Smooth muscle cell (in vitro differentiated cells): Measurements from ENCODE around the gene LUM. TPM values are rescaled to one million over a fixed set of nuclear protein-coding genes. Genes with fewer than 3 reads are reported as not detected.

Experiments used
- DNase-seq: peaks from one replicate; lab custom pipeline; 2025; ENCODE audit not compliant: unreplicated experiment; lab: John Stamatoyannopoulos, UW
- H2AFZ ChIP-seq: fragments of 200-600 bp; sonication (generic); 2 replicates; pipeline ENCODE4 v1.6.0; 2016; ENCODE audit warnings: antibody characterized with exemption, low read depth, mild to moderate bottlenecking
- H3F3A ChIP-seq: fragments of 200-600 bp; sonication (generic); 2 replicates; pipeline ENCODE4 v1.6.0; 2017; ENCODE audit warnings: antibody characterized with exemption, low read depth
- H3K27ac ChIP-seq: fragments of 200-600 bp; sonication (generic); 2 replicates; pipeline ENCODE4 v1.5.1; 2016; ENCODE audit warnings: low read depth, mild to moderate bottlenecking
- H3K27me3 ChIP-seq: fragments of 200-600 bp; sonication (generic); 2 replicates; pipeline ENCODE4 v1.6.1; 2016; ENCODE audit warnings: low read depth, mild to moderate bottlenecking
- H3K36me3 ChIP-seq: fragments of 200-600 bp; sonication (generic); 2 replicates; pipeline ENCODE4 v1.5.1; 2016; ENCODE audit warnings: low read depth
- H3K4me1 ChIP-seq: fragments of 200-600 bp; sonication (generic); 2 replicates; pipeline ENCODE4 v1.5.1; 2016; ENCODE audit warnings: low read depth
- H3K4me2 ChIP-seq: fragments of 200-600 bp; sonication (generic); 2 replicates; pipeline ENCODE4 v1.6.0; 2016; ENCODE audit warnings: mild to moderate bottlenecking
- H3K4me3 ChIP-seq: fragments of 200-600 bp; sonication (generic); 2 replicates; pipeline ENCODE4 v1.5.1; 2016; ENCODE audit warnings: mild to moderate bottlenecking
- H3K79me2 ChIP-seq: fragments of 200-600 bp; sonication (generic); 2 replicates; pipeline ENCODE4 v1.6.0; 2016; ENCODE audit warnings: low read depth, mild to moderate bottlenecking
- H3K9ac ChIP-seq: fragments of 200-600 bp; sonication (generic); 2 replicates; pipeline ENCODE4 v1.6.0; 2016; ENCODE audit warnings: low read depth
- H3K9me3 ChIP-seq: fragments of 200-600 bp; sonication (generic); replicated peaks from 2 replicates; pipeline ENCODE4 v1.5.1; 2016; ENCODE audit warnings: low read depth
- H4K20me1 ChIP-seq: fragments of 200-600 bp; sonication (generic); 2 replicates; pipeline ENCODE4 v1.6.0; 2016; ENCODE audit warnings: low read depth
- WGBS: methylation state at CpG from one replicate; pipeline ENCODE4 v1.1.7; 2016; ENCODE audit warnings: low lambda C conversion rate; 5-methylcytosine and 5-hydroxymethylcytosine counted together
- polyA plus RNA-seq: library from polyadenylated mRNA; unstranded; fragments of >200 nt; fragmentation: Nextera tagmentation; extraction: Ambion mirVana; gene quantifications from 2 replicates; pipeline ENCODE4 v1.2.1, GENCODE V29; 2016
- total RNA-seq: library from RNA; depleted of rRNA; stranded (reverse); fragments of >200 nt; gene quantifications from 2 replicates; pipeline ENCODE4 v1.2.3, GENCODE V29; 2014
- TF ChIP-seq, protein P1 (sequence below): fragments of 200-600 bp; sonication (generic); IDR thresholded peaks from 2 replicates; pipeline ENCODE4 v1.5.1; 2017; ENCODE audit warnings: borderline replicate concordance, mild to moderate bottlenecking, antibody characterized with exemption; ENCODE audit not compliant: insufficient read depth, poor library complexity, severe bottlenecking

Gene LUM
- total and polyA plus RNA-seq, 2 experiments from 2014 or later: 5,541 to 7,849 TPM

DNA sequence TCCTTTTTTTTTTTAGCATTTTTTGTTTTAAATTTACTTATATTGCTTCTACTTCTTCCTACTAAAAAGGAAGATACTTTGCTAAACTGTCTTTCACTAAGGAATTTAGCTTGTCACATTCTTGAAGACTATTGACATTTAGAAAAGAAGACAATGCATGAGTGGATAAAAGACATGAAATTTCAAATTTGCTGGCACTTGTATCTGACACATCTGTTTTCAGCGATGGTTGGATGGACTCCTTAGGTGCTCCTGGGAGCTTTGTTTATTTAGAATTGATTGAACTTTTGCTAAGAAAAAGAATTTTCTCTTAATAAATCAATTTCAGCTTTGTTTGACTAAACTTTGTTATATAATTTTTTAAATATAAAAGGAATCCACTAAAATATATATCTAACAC lies 50.2 kb downstream of the LUM start:
- no peak overlapping the region for H3K4me3 ChIP-seq
- TF ChIP-seq, protein P1, sequence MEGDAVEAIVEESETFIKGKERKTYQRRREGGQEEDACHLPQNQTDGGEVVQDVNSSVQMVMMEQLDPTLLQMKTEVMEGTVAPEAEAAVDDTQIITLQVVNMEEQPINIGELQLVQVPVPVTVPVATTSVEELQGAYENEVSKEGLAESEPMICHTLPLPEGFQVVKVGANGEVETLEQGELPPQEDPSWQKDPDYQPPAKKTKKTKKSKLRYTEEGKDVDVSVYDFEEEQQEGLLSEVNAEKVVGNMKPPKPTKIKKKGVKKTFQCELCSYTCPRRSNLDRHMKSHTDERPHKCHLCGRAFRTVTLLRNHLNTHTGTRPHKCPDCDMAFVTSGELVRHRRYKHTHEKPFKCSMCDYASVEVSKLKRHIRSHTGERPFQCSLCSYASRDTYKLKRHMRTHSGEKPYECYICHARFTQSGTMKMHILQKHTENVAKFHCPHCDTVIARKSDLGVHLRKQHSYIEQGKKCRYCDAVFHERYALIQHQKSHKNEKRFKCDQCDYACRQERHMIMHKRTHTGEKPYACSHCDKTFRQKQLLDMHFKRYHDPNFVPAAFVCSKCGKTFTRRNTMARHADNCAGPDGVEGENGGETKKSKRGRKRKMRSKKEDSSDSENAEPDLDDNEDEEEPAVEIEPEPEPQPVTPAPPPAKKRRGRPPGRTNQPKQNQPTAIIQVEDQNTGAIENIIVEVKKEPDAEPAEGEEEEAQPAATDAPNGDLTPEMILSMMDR: no peak
- no peak overlapping the region for H3K4me2 ChIP-seq
- H3K27me3 ChIP-seq: no peaks in the 10 kb centered on the region
- no peaks in the 10 kb centered on the region for H3F3A ChIP-seq
- no peaks in the 10 kb centered on the region for H4K20me1 ChIP-seq
- no peaks in the 10 kb centered on the region for H3K36me3 ChIP-seq
- no peak overlapping the region for H3K27ac ChIP-seq
- H3K4me1 ChIP-seq: no peaks in the 10 kb centered on the region
- H3K9me3 ChIP-seq: no peaks in the 10 kb centered on the region
- no peak overlapping the region for H3K9ac ChIP-seq
- H2AFZ ChIP-seq: no peak overlapping the region
- WGBS: 100% methylated on average over 1 of the region's 1 CpG
- no peak for DNase-seq
- no peaks in the 10 kb centered on the region for H3K79me2 ChIP-seq

DNA sequence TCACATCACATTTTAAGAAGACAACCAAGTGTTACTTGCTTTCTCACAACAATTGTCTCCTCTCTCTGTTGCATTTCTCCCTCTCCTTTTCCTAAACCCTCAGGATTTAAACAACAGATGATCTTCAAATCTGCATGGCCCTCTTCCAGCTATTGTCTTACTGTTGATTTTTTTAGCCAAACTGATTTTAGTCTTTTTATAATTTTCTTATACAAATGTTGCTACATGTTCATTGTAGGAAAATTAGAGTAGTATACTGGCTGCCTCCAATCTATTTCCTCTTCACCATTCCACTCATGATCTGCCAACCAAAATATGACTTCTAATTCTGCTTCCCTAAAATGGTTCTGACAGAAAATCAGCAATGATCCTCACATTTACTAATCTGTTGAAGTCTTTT lies 52.1 kb downstream of the LUM start:
- Histone ChIP-seq H3K79me2 (no peaks in the 10 kb centered on the region), H3K36me3 (no peaks in the 10 kb centered on the region), H4K20me1 (no peaks in the 10 kb centered on the region), H3K9ac (no peak overlapping the region), H3F3A (no peaks in the 10 kb centered on the region), H3K4me1 (no peaks in the 10 kb centered on the region), H3K9me3 (no peaks in the 10 kb centered on the region), H2AFZ (no peak overlapping the region), H3K27ac (no peak overlapping the region), H3K4me2 (no peak overlapping the region), H3K4me3 (no peak overlapping the region), H3K27me3 (no peaks in the 10 kb centered on the region)
- TF ChIP-seq, protein P1: no peak
- no peak for DNase-seq

DNA sequence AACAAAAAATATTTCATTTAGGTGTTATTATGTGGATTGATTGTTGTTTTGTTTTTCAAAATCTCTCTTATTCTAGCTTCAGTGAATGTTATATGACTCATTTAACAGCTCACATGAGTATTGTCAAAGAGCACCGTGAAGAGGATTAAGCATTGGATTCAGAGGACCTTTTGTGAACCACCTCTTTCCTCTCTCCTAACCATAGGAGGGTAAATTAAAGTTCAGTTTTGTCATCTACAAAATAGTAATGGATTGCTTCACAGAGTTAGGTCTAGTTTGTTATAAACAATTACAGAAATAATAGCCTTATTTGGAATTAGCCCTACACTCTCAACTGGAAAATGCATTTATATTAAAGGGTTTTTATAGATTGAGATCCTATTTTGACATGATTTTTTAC lies 52.5 kb downstream of the LUM start:
- WGBS: 54% methylated on average over 1 of the region's 1 CpG
- H4K20me1 ChIP-seq: no peaks in the 10 kb centered on the region

More for the DNA sequence above, 52.5 kb downstream of the LUM start:
- H3K79me2 ChIP-seq: no peaks in the 10 kb centered on the region
- H3K9me3 ChIP-seq: no peaks in the 10 kb centered on the region
- H3K27me3 ChIP-seq: no peaks in the 10 kb centered on the region
- DNase-seq: no peak
- no peak overlapping the region for H3K4me3 ChIP-seq
- H3K4me2 ChIP-seq: no peak overlapping the region
- H3K27ac ChIP-seq: no peak overlapping the region
- no peak overlapping the region for H3K9ac ChIP-seq
- no peaks in the 10 kb centered on the region for H3K4me1 ChIP-seq
- TF ChIP-seq, protein P1: no peak
- H3F3A ChIP-seq: no peaks in the 10 kb centered on the region
- no peaks in the 10 kb centered on the region for H3K36me3 ChIP-seq
- H2AFZ ChIP-seq: no peak overlapping the region
